Measurements from ENCODE around the gene MAML2. TPM values are rescaled to one million over a fixed set of nuclear protein-coding genes. Genes with fewer than 3 reads are reported as not detected.

Gene MAML2
- total RNA-seq, 4 donors from 2014 or later: 17.6 to 31.6 (median 25.8) TPM

DNA sequence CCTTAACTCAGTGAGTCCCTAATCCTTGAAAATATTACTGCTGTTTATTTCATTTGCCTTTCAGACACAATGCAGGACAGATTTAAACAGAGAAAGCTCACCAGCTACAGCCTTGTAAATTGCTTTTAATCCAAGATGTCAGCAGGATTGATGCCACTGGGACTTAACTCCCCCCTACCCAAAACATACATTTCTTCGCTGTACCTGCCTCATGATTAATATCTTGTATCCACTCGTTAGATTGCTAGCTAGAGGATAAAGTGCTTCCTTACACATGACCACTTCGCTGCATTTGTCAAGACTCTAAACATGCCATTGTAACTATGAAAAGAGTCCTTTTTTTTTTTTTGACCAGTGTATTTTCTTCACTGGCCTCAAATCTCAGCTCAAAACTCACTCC, 236.3 kb downstream of the MAML2 start:
- no peak for TF ChIP-seq POLR2A (IDR thresholded peaks at IDR 0.05)
- TF ChIP-seq, protein P1, sequence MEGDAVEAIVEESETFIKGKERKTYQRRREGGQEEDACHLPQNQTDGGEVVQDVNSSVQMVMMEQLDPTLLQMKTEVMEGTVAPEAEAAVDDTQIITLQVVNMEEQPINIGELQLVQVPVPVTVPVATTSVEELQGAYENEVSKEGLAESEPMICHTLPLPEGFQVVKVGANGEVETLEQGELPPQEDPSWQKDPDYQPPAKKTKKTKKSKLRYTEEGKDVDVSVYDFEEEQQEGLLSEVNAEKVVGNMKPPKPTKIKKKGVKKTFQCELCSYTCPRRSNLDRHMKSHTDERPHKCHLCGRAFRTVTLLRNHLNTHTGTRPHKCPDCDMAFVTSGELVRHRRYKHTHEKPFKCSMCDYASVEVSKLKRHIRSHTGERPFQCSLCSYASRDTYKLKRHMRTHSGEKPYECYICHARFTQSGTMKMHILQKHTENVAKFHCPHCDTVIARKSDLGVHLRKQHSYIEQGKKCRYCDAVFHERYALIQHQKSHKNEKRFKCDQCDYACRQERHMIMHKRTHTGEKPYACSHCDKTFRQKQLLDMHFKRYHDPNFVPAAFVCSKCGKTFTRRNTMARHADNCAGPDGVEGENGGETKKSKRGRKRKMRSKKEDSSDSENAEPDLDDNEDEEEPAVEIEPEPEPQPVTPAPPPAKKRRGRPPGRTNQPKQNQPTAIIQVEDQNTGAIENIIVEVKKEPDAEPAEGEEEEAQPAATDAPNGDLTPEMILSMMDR (IDR thresholded peaks at IDR 0.05): no peak
- intact Hi-C loops (cut with DNase I; ENCODE audit: low total_unique reads): no loop called here
- no peak overlapping the region for H3K4me3 ChIP-seq (ENCODE audit: low read depth, poor library complexity, severe bottlenecking)
- no peak for DNase-seq (ENCODE audit: low spot score in 2 of 2)
- WGBS, 2 donors: 64 to 95% methylated on average over 3 of the region's 3 CpGs

DNA sequence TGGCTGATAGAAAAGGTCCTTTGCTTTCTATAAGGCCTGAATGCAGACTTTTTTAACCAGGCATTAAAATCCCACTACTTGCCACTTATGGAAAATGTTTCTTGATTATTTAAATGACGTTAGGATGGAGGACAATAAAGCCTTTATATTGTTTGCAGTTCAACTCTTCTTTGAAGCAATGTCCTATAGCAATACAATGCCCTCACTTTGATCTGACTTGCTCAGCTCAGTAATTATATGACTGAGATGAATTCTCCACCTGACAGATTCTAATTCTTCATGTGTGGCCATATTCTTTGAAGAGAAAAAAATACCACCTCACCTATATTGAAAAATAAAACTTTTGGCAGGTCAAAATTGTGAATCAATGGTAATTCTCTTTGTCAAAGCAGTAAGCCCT, 237.1 kb downstream of the MAML2 start:
- no peak overlapping the region for H3K4me3 ChIP-seq (ENCODE audit: low read depth, poor library complexity, severe bottlenecking)
- 59 to 64% methylated on average over 1 of the region's 1 CpG for WGBS, 2 donors
- DNase-seq (ENCODE audit: low spot score in 2 of 2): no peak
- TF ChIP-seq, protein P1 (IDR thresholded peaks at IDR 0.05): no peak
- TF ChIP-seq POLR2A (IDR thresholded peaks at IDR 0.05): no peak
- intact Hi-C loops (cut with DNase I; ENCODE audit: low total_unique reads): no loop called here

DNA sequence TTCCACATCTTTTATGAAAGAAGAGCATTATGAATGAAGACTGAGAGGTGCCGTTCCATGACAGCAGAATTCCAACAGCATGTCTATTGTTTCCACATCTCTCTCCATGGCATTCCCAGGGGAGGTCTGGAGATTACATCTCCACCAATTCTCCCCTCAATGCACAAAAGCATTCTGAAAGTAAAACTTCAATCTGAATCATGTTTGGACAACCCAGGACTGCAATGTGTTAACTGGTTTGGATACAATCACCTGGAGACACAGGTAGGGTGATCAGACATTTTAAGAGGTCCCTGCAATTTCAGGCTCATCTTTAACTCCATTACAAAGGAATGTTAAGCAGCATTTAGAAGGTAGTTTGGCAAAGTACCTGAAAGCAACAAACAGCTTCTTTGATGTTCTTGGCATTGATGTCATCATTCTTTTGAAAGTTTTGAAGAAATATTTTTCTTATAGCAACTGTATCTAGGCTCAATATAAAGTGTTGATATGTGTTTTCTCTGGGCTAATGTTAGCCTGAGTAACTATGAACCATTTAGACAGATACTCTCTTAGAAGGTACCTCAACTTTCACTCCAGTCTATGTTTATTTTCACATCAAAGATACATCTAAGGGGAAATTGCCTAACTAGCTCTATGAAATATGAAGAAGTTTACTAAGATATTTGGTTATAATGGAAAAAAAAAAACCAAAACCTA, 237.6 kb downstream of the MAML2 start:
- intact Hi-C loops (cut with DNase I; ENCODE audit: low total_unique reads): no loop called here

DNA sequence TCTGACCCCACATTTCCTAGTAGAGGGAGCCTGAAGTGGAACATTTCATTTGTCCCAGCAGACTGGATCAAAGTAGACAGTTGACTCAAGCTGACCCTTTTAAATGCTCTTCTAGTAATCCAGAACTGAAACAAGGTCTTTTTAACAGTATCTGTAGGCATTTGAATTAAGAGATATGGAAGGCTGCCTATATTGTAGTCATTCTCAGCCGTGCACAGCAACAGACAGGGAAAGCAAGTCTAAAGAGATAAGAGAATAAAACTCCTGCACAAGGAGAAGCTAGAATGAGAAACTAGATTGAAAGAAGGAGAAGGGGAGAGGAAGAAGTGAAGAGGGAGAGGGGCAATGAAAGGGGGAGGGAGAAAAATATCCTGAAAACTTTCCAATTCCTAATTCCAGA, 238.5 kb downstream of the MAML2 start:
- H3K4me3 ChIP-seq (ENCODE audit: low read depth, poor library complexity, severe bottlenecking): no peak overlapping the region
- 35 to 62% methylated on average over 1 of the region's 1 CpG for WGBS, 2 donors
- intact Hi-C loops (cut with DNase I; ENCODE audit: low total_unique reads): no loop called here
- TF ChIP-seq POLR2A (IDR thresholded peaks at IDR 0.05): no peak
- TF ChIP-seq, protein P1 (IDR thresholded peaks at IDR 0.05): no peak
- DNase-seq (ENCODE audit: low spot score in 2 of 2): no peak

More for the DNA sequence above, 237.6 kb downstream of the MAML2 start:
- no peak for DNase-seq (ENCODE audit: low spot score in 2 of 2)
- TF ChIP-seq, protein P1 (IDR thresholded peaks at IDR 0.05): no peak
- no peak for TF ChIP-seq POLR2A (IDR thresholded peaks at IDR 0.05)
- WGBS, 2 donors: 19 to 26% methylated on average over 1 of the region's 1 CpG
- H3K4me3 ChIP-seq (ENCODE audit: low read depth, poor library complexity, severe bottlenecking): no peak overlapping the region

DNA sequence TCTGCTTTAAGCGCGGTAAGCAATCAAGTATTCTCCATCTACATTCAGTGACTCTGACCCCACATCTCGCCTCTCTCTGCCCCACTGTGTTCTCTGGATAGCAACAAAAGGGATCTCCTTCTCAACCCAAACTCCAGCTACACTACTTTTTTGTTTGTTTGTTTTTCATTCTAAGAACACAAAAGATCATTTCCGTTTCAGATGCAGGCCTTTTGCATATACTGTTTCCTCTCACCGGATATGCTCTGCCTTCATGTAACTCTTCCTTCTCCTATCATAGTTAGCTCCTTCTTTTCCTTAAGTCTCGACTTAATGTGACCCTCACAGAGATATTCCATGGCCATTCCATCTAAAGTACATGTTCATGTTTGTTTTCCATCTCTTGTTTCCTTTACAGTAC, 239.3 kb downstream of the MAML2 start:
- TF ChIP-seq, protein P1 (IDR thresholded peaks at IDR 0.05): no peak
- no peak for TF ChIP-seq POLR2A (IDR thresholded peaks at IDR 0.05)
- WGBS, 2 donors: 88 to 90% methylated on average over 6 of the region's 6 CpGs
- no peak for DNase-seq (ENCODE audit: low spot score in 2 of 2)
- no peak overlapping the region for H3K4me3 ChIP-seq (ENCODE audit: low read depth, poor library complexity, severe bottlenecking)
- intact Hi-C loops (cut with DNase I; ENCODE audit: low total_unique reads): no loop called here

DNA sequence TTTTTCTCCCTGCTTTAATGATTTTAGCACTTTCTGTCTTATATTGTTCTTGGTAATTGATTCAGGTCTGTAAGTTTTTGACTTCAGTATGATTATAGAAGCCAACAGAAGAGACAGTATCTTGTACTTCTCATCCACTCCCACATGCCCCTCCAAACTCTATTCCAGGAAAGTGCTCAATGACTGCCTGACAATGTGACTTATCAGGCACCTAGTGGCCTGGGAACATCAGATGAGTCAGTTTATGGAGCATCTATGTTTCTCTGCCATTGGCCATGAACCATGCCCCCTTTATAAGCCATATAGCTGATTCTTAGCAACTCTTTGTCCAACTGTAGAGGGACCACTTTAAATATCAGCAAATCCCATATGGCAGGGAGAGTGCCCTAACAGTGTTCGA, 239.9 kb downstream of the MAML2 start:
- intact Hi-C loops (cut with DNase I; ENCODE audit: low total_unique reads): no loop called here
- TF ChIP-seq, protein P1 (IDR thresholded peaks at IDR 0.05): no peak
- no peak for TF ChIP-seq POLR2A (IDR thresholded peaks at IDR 0.05)
- no peak overlapping the region for H3K4me3 ChIP-seq (ENCODE audit: low read depth, poor library complexity, severe bottlenecking)
- WGBS, 2 donors: 87 to 89% methylated on average over 1 of the region's 1 CpG
- no peak for DNase-seq (ENCODE audit: low spot score in 2 of 2)
